GM23338 (cell line): ENCODE measurements around the gene LGALS9C. TPM values are rescaled to one million over a fixed set of nuclear protein-coding genes. Genes with fewer than 3 reads are reported as not detected.
A peak's percentile ranks its signal among the peaks of the same experiment; 100 is the strongest.
"Not testable (repeated sequence)": the region's sequence is repeated elsewhere in the genome, so short reads cannot be mapped to it uniquely, and the experiment has no call there.

ENCODE experiments used
- ATAC-seq: fragments of 200-7000 bp; cut with Tn5 transposase; 3 replicates; pipeline ENCODE4 v1.9.1; 2020
- DNase-seq: peaks from one replicate; pipeline ENCODE4 v3.0.0-alpha.2; 2015; ENCODE audit warnings: low spot score
- H2AFZ ChIP-seq: fragments of 200-600 bp; sonication (generic); 2 replicates; pipeline ENCODE4 v1.8.0; 2016; ENCODE audit warnings: antibody characterized with exemption, mild to moderate bottlenecking, moderate library complexity
- H3F3A ChIP-seq: fragments of 200-600 bp; sonication (generic); replicated peaks from 2 replicates; pipeline ENCODE4 v1.8.0; 2017; ENCODE audit warnings: antibody characterized with exemption, mixed run types, low read depth
- H3K27ac ChIP-seq: fragments of 200-600 bp; sonication (generic); 2 replicates; pipeline ENCODE4 v1.6.1; 2016; ENCODE audit warnings: low read depth
- H3K27me3 ChIP-seq: fragments of 200-600 bp; sonication (generic); 2 replicates; pipeline ENCODE4 v1.8.0; 2016; ENCODE audit warnings: mild to moderate bottlenecking, mixed run types, moderate library complexity; ENCODE audit not compliant: insufficient read depth
- H3K36me3 ChIP-seq: fragments of 200-600 bp; sonication (generic); 2 replicates; pipeline ENCODE4 v1.8.0; 2016; ENCODE audit warnings: mild to moderate bottlenecking; ENCODE audit not compliant: insufficient read depth
- H3K4me1 ChIP-seq: fragments of 200-600 bp; sonication (generic); 2 replicates; pipeline ENCODE4 v1.8.0; 2016; ENCODE audit warnings: mild to moderate bottlenecking, moderate library complexity; ENCODE audit not compliant: insufficient read depth
- H3K4me2 ChIP-seq: fragments of 200-600 bp; sonication (generic); 2 replicates; pipeline ENCODE4 v1.7.1; 2017; ENCODE audit warnings: mixed run types
- H3K4me3 ChIP-seq: fragments of 200-600 bp; sonication (generic); 2 replicates; pipeline ENCODE4 v1.6.1; 2016; ENCODE audit warnings: mixed run types
- H3K79me2 ChIP-seq: fragments of 200-600 bp; sonication (generic); replicated peaks from 2 replicates; pipeline ENCODE4 v1.8.0; 2017; ENCODE audit warnings: mild to moderate bottlenecking; ENCODE audit not compliant: insufficient read depth
- H3K9me2 ChIP-seq: fragments of 200-600 bp; sonication (generic); 2 replicates; pipeline ENCODE4 v1.8.0; 2017; ENCODE audit not compliant: insufficient read depth
- H4K20me1 ChIP-seq: fragments of 200-600 bp; sonication (generic); replicated peaks from 2 replicates; pipeline ENCODE4 v1.8.0; 2017; ENCODE audit warnings: mild to moderate bottlenecking; ENCODE audit not compliant: insufficient read depth
- H3K27ac Mint-ChIP-seq: 2 replicates; pipeline ENCODE4 v1.8.0; 2020; ENCODE audit warnings: inconsistent platforms, mild to moderate bottlenecking, moderate library complexity, mixed read lengths
- H3K27me3 Mint-ChIP-seq: 3 replicates; pipeline ENCODE4 v1.8.0; 2022; ENCODE audit warnings: low read depth, mild to moderate bottlenecking, moderate library complexity, mixed read lengths, inconsistent platforms; ENCODE audit not compliant: insufficient read depth, poor library complexity
- H3K36me3 Mint-ChIP-seq: 3 replicates; pipeline ENCODE4 v1.8.0; 2021; ENCODE audit warnings: low read depth, mild to moderate bottlenecking, inconsistent platforms, moderate library complexity, mixed read lengths
- H3K4me1 Mint-ChIP-seq: 3 replicates; pipeline ENCODE4 v1.8.0; 2020; ENCODE audit warnings: mild to moderate bottlenecking, inconsistent platforms, mixed read lengths
- H3K4me3 Mint-ChIP-seq: 3 replicates; pipeline ENCODE4 v1.8.0; 2021; ENCODE audit warnings: moderate library complexity, mild to moderate bottlenecking, inconsistent platforms, mixed read lengths
- H3K9me3 Mint-ChIP-seq: 3 replicates; pipeline ENCODE4 v1.8.0; 2020; ENCODE audit warnings: moderate library complexity, mild to moderate bottlenecking, inconsistent platforms, mixed read lengths
- polyA plus RNA-seq: library from polyadenylated mRNA; unstranded; fragments of >200 nt; fragmentation: Nextera tagmentation; extraction: Ambion mirVana; gene quantifications from 2 replicates; pipeline ENCODE4 v1.2.1, GENCODE V29; 2016
- total RNA-seq: library from RNA; depleted of rRNA; stranded (reverse); fragments of >200 nt; shearing (Covaris generic); gene quantifications from 2 replicates; pipeline ENCODE4 v1.2.3, GENCODE V29; 2014

LGALS9C gene
- total and polyA plus RNA-seq, 2 experiments from 2014 or later: not detected

DNA sequence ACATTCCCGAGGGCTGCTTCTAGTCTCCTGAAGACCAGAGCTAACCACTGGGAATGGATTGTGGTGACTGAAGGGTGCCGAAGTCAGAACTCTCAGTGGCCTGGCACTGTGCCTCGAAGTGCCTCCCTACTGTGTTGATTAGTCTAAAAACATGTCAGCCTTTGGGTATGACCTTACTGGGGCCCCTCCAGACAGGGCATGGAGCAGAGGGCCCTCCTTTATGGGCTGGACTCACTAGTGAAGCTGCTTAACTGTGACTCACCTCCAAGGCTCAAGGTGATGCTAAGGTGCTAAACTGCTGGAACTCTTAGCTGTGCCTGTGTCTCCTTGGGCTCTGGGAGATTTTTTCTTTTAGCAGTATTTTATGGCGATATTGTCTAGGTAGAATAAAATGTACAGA is 2.6 kb upstream of the LGALS9C start:
- not testable (repeated sequence) for H3K79me2 ChIP-seq, H3K36me3 Mint-ChIP-seq, H2AFZ ChIP-seq, H3K4me3 Mint-ChIP-seq, H3K36me3 ChIP-seq, H3K9me2 ChIP-seq, H4K20me1 ChIP-seq, H3F3A ChIP-seq, H3K4me3 ChIP-seq, DNase-seq, H3K9me3 Mint-ChIP-seq, H3K27ac ChIP-seq, H3K4me1 ChIP-seq, H3K27me3 Mint-ChIP-seq, ATAC-seq, H3K27me3 ChIP-seq, H3K4me2 ChIP-seq, H3K4me1 Mint-ChIP-seq, H3K27ac Mint-ChIP-seq

GRCh38 chr17:18474754-18475153 is 1.8 kb upstream of the LGALS9C start:
- not testable (repeated sequence) for H3K27me3 Mint-ChIP-seq, H3F3A ChIP-seq, H3K36me3 Mint-ChIP-seq, H4K20me1 ChIP-seq, H3K4me3 Mint-ChIP-seq, ATAC-seq, H3K9me3 Mint-ChIP-seq, DNase-seq, H3K36me3 ChIP-seq, H3K9me2 ChIP-seq, H3K4me1 ChIP-seq, H3K27ac Mint-ChIP-seq, H3K27ac ChIP-seq, H3K27me3 ChIP-seq, H3K4me1 Mint-ChIP-seq, H3K4me3 ChIP-seq, H3K79me2 ChIP-seq, H3K4me2 ChIP-seq, H2AFZ ChIP-seq

GRCh38 chr17:18477367-18477766 is 778 bp downstream of the LGALS9C start:
- H3K4me3 Mint-ChIP-seq, H3K79me2 ChIP-seq, H4K20me1 ChIP-seq, H3K27me3 ChIP-seq, H3K9me3 Mint-ChIP-seq, H3K9me2 ChIP-seq, H3K4me2 ChIP-seq, ATAC-seq, H3K4me1 ChIP-seq, H3K27ac ChIP-seq, DNase-seq, H3K27me3 Mint-ChIP-seq, H3K4me1 Mint-ChIP-seq, H3F3A ChIP-seq, H2AFZ ChIP-seq, H3K4me3 ChIP-seq, H3K36me3 ChIP-seq, H3K36me3 Mint-ChIP-seq, H3K27ac Mint-ChIP-seq: not testable (repeated sequence)

DNA sequence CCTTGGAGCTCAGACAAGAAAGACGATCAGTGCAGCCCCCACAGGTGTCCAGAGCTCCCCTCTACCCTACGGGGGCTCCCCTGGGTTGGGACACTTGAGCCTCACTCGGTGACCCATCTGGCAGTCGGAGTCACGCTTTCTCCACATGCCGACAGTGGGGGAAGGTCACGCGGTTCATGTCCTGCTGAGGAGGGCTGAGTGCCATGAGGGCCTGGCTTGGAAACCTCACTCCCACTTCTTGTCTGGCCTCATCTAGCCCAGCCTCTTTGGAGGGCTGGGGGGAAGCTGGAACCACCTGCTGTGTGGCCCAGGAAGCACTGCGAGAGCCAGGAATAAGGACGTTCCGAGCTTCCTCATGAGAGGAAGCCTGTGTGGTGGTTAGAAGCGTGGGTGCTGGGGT is 1.8 kb downstream of the LGALS9C start:
- H3K9me3 Mint-ChIP-seq, H3K4me2 ChIP-seq, H3K4me1 Mint-ChIP-seq, H3F3A ChIP-seq, H3K4me1 ChIP-seq, DNase-seq, H3K27me3 ChIP-seq, H4K20me1 ChIP-seq, H3K36me3 ChIP-seq, H3K4me3 Mint-ChIP-seq, H2AFZ ChIP-seq, H3K27ac Mint-ChIP-seq, H3K4me3 ChIP-seq, ATAC-seq, H3K79me2 ChIP-seq, H3K36me3 Mint-ChIP-seq, H3K27ac ChIP-seq, H3K27me3 Mint-ChIP-seq, H3K9me2 ChIP-seq: not testable (repeated sequence)

DNA sequence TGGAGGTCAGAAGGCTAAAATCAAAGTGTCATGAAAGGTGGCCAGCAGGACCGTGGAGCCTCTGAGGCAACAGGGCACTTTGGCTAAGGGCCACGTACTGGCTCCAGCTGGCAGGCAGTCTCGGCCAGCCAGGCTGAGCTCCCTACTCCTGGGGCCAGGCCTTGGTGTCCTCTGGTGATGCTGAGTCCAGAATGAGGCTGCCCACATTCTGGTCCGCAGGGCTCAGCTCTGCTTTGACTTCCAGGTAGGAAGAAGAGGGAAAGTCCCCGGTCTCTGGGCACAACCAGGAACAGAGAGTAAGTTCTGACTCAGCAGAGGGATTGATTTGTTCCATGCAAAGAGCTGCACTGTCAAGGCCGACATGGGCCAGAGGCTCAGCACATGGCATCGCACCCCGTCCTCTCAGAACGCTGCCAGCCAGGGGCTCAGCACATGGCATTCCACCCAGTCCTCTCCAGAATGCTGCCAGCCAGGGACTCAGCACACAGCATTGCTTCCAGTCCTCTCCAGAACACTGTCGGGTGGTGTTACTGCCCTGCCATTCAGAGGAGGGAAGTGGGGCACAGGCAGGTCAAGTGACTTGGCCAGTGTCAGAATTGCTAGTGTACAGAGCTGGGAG is 2.5 kb downstream of the LGALS9C start:
- not testable (repeated sequence) for H3K27ac ChIP-seq, H3F3A ChIP-seq, H3K79me2 ChIP-seq, H4K20me1 ChIP-seq, DNase-seq, H3K36me3 ChIP-seq, H3K27ac Mint-ChIP-seq, H3K27me3 Mint-ChIP-seq, H3K4me2 ChIP-seq, H3K4me1 Mint-ChIP-seq, H3K9me3 Mint-ChIP-seq, ATAC-seq, H3K9me2 ChIP-seq, H3K27me3 ChIP-seq, H3K4me1 ChIP-seq, H3K4me3 ChIP-seq, H2AFZ ChIP-seq, H3K36me3 Mint-ChIP-seq, H3K4me3 Mint-ChIP-seq

DNA sequence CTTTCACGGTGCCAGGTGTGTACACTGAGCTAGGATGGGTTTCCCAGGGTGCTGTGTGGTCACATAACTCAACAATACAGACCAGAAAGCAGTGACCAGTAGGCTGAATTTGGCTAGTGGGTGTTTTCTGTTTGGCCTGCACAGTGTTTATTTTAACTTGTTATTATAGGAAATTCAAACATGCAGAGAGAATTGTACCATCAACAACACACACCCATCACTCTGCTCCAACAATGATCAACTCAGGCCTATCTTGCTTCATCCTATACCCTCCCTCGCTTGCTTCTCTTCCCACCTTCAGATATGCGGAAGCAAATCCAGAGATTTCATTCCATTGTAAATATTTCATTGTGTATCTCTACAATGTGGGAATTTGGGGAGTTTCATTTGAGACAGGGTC is 5.2 kb downstream of the LGALS9C start:
- not testable (repeated sequence) for H3K9me3 Mint-ChIP-seq, H3K4me1 ChIP-seq, H3F3A ChIP-seq, H3K79me2 ChIP-seq, H3K4me2 ChIP-seq, DNase-seq, H3K4me3 ChIP-seq, H3K27ac ChIP-seq, H3K36me3 ChIP-seq, H4K20me1 ChIP-seq, H3K9me2 ChIP-seq, H3K4me3 Mint-ChIP-seq, ATAC-seq, H2AFZ ChIP-seq, H3K27me3 ChIP-seq, H3K27ac Mint-ChIP-seq, H3K4me1 Mint-ChIP-seq, H3K36me3 Mint-ChIP-seq, H3K27me3 Mint-ChIP-seq

DNA sequence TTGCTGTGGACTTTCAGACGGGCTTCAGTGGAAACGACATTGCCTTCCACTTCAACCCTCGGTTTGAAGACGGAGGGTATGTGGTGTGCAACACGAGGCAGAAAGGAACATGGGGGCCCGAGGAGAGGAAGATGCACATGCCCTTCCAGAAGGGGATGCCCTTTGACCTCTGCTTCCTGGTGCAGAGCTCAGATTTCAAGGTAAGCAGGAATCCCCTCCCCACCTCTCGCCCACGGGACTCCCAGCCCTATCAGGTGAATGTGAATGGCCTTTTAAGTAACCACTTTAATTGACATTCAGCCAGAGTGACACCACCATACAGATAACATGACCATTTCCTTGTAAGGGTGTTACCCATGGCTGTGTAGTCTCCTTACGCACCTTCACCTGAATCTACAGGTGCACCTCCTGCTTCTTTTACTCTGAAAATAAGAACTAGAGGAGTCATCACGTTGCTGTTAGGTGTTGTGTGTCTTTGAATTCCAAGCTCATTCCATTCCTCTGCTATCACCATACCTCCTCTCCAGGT is 9.4 kb downstream of the LGALS9C start:
- H3K4me2 ChIP-seq, H3K9me3 Mint-ChIP-seq, H3K4me1 Mint-ChIP-seq, H3K27me3 Mint-ChIP-seq, H2AFZ ChIP-seq, H3K36me3 ChIP-seq, H3K27ac Mint-ChIP-seq, H3K4me1 ChIP-seq, H3K4me3 Mint-ChIP-seq, H3K27me3 ChIP-seq, H3K36me3 Mint-ChIP-seq, H3K79me2 ChIP-seq, H3F3A ChIP-seq, H3K9me2 ChIP-seq, DNase-seq, H3K4me3 ChIP-seq, H3K27ac ChIP-seq, H4K20me1 ChIP-seq: not testable (repeated sequence)
- peak; percentile 65 for ATAC-seq
